Keratinocyte (primary cell): ENCODE results near the gene STATH. TPM values are rescaled to one million over a fixed set of nuclear protein-coding genes. Genes with fewer than 3 reads are reported as not detected.

Experiments used
- DNase-seq: peaks from one replicate; pipeline ENCODE4 v3.0.0-alpha.2; 2011; ENCODE audit warnings: low read depth, missing footprints, low spot score
- FAIRE-seq: peaks from 2 replicates; lab custom pipeline; 2011; peaks lifted over from hg19 to GRCh38; lab: Jason Lieb, UNC
- H2AFZ ChIP-seq: 2 replicates; pipeline ENCODE4 v1.6.0; 2012; ENCODE audit warnings: low read length, control low read depth, inconsistent platforms; ENCODE audit not compliant: control insufficient read depth
- H3K27ac ChIP-seq: 2 replicates; pipeline ENCODE4 v1.5.1; 2011; ENCODE audit warnings: low read length; ENCODE audit not compliant: control insufficient read depth, insufficient read depth
- H3K27me3 ChIP-seq: 3 replicates; pipeline ENCODE4 v1.6.0; 2011; ENCODE audit warnings: low read length; ENCODE audit not compliant: control insufficient read depth, insufficient read depth; ENCODE audit errors: extremely low read depth
- H3K36me3 ChIP-seq, 2 experiments: 2 replicates in 1 of 2; 3 replicates in 1 of 2; pipeline ENCODE4 v1.5.1; 2011; ENCODE audit warnings: low read length in 2 of 2, mild to moderate bottlenecking in 1 of 2; ENCODE audit not compliant: control insufficient read depth in 2 of 2, insufficient read depth in 2 of 2; ENCODE audit errors: extremely low read depth in 1 of 2
- H3K4me1 ChIP-seq: 3 replicates; pipeline ENCODE4 v1.5.1; 2011; ENCODE audit warnings: low read length; ENCODE audit not compliant: control insufficient read depth, insufficient read depth; ENCODE audit errors: extremely low read depth
- H3K4me2 ChIP-seq: 3 replicates; pipeline ENCODE4 v1.6.0; 2011; ENCODE audit warnings: low read depth, low read length; ENCODE audit not compliant: control insufficient read depth, insufficient read depth; ENCODE audit errors: extremely low read depth
- H3K4me3 ChIP-seq, 3 experiments: fragments of 200-600 bp in 1 of 3; sonication (generic) in 1 of 3; 2 replicates in 2 of 3; 3 replicates in 1 of 3; pipeline ENCODE4 v1.5.1; 2011 to 2016; ENCODE audit warnings: low read length in 3 of 3, mild to moderate bottlenecking in 3 of 3, control low read depth in 2 of 3, inconsistent platforms in 1 of 3, low read depth in 1 of 3, mixed read lengths in 1 of 3, mixed run types in 1 of 3, moderate library complexity in 1 of 3; ENCODE audit not compliant: control insufficient read depth in 2 of 3, insufficient read depth in 2 of 3; ENCODE audit errors: extremely low read depth in 1 of 3
- H3K79me2 ChIP-seq: 2 replicates; pipeline ENCODE4 v1.6.0; 2012; ENCODE audit warnings: low read length; ENCODE audit not compliant: control insufficient read depth, insufficient read depth
- H3K9ac ChIP-seq: 3 replicates; pipeline ENCODE4 v1.6.0; 2011; ENCODE audit warnings: low read length; ENCODE audit not compliant: control insufficient read depth, insufficient read depth; ENCODE audit errors: extremely low read depth
- H3K9me1 ChIP-seq: 3 replicates; pipeline ENCODE4 v1.6.0; 2011; ENCODE audit warnings: low read length; ENCODE audit not compliant: control insufficient read depth, insufficient read depth; ENCODE audit errors: extremely low read depth
- H3K9me3 ChIP-seq: 2 replicates; pipeline ENCODE4 v1.5.1; 2012; ENCODE audit warnings: low read depth, low read length; ENCODE audit not compliant: control insufficient read depth
- H4K20me1 ChIP-seq: 3 replicates; pipeline ENCODE4 v1.6.0; 2011; ENCODE audit warnings: low read length; ENCODE audit not compliant: control insufficient read depth, insufficient read depth; ENCODE audit errors: extremely low read depth
- EZH2 ChIP-seq: IDR thresholded peaks from one replicate; pipeline ENCODE4 v1.6.1; 2012; ENCODE audit warnings: inconsistent platforms, mild to moderate bottlenecking, low read length, moderate library complexity
- dilution Hi-C: fragments of 300-500 bp; cut with MboI; formaldehyde crosslinking; loops from one replicate; pipeline ENCODE4 v1.7.0; 2020; ENCODE audit warnings: low sequenced_read_pairs; ENCODE audit not compliant: extremely low pct_ligation_motif_present
- polyA plus RNA-seq, 5 experiments: library from polyadenylated mRNA; depleted of rRNA in 3 of 5; stranded (reverse) in 3 of 5; stranded (forward) in 1 of 5; unstranded in 1 of 5; fragments of >200 nt; gene quantifications; 1 replicate in 1 of 5; 2 replicates in 3 of 5; 3 replicates in 1 of 5; pipeline versions ENCODE4 v1.2.1 to v1.2.3, GENCODE V29; 2011 to 2012; ENCODE audit warnings: missing spikeins in 2 of 5, low read depth in 1 of 5, low replicate concordance in 1 of 5
- TF ChIP-seq, protein P1 (sequence below), 3 experiments: IDR thresholded peaks in 1 of 3; conservative IDR thresholded peaks in 1 of 3; optimal IDR thresholded peaks in 1 of 3; 2 replicates in 2 of 3; 3 replicates in 1 of 3; pipeline versions ENCODE3 to v1.5.1; 2011; ENCODE audit warnings: low read length in 3 of 3, mild to moderate bottlenecking in 3 of 3, moderate library complexity in 2 of 3, control low read depth in 1 of 3, inconsistent platforms in 1 of 3; ENCODE audit not compliant: insufficient read depth in 2 of 3; ENCODE audit errors: extremely low read depth in 1 of 3

The STATH gene
- polyA plus RNA-seq, 1 donor (not counting 4 experiments of a cell fraction or from before 2014, with no cell fraction given), result not detected

GRCh38 chr4:70000711-70001110 is 4.9 kb downstream of the STATH start:
- Histone ChIP-seq H3K4me2 (no peak overlapping the region), H3K9me1 (no peaks in the 10 kb centered on the region), H3K9me3 (no peaks in the 10 kb centered on the region), H3K27ac (no peak overlapping the region), H3K79me2 (no peaks in the 10 kb centered on the region), H4K20me1 (no peaks in the 10 kb centered on the region), H3K9ac (no peak overlapping the region), H3K4me3 (no peak overlapping the region), H3K4me1 (no peaks in the 10 kb centered on the region), H3K27me3 (no peaks in the 10 kb centered on the region), H3K36me3 (no peaks in the 10 kb centered on the region), H2AFZ (no peak overlapping the region)
- TF ChIP-seq, protein P1, sequence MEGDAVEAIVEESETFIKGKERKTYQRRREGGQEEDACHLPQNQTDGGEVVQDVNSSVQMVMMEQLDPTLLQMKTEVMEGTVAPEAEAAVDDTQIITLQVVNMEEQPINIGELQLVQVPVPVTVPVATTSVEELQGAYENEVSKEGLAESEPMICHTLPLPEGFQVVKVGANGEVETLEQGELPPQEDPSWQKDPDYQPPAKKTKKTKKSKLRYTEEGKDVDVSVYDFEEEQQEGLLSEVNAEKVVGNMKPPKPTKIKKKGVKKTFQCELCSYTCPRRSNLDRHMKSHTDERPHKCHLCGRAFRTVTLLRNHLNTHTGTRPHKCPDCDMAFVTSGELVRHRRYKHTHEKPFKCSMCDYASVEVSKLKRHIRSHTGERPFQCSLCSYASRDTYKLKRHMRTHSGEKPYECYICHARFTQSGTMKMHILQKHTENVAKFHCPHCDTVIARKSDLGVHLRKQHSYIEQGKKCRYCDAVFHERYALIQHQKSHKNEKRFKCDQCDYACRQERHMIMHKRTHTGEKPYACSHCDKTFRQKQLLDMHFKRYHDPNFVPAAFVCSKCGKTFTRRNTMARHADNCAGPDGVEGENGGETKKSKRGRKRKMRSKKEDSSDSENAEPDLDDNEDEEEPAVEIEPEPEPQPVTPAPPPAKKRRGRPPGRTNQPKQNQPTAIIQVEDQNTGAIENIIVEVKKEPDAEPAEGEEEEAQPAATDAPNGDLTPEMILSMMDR (optimal IDR thresholded peaks at IDR 0.05 in 1 of 3, IDR thresholded peaks at IDR 0.05 in 1 of 3, conservative IDR thresholded peaks at IDR 0.05 in 1 of 3; ENCODE audit: extremely low read depth in 1 of 3, insufficient read depth in 2 of 3, low read length in 3 of 3), result no peak
- no peak for TF ChIP-seq EZH2
- no peak for FAIRE-seq
- no peak for DNase-seq
- dilution Hi-C loops, result no loop called here

GRCh38 chr4:70002507-70002906 is 6.7 kb downstream of the STATH start:
- no peak for TF ChIP-seq EZH2
- TF ChIP-seq, protein P1 (optimal IDR thresholded peaks at IDR 0.05 in 1 of 3, IDR thresholded peaks at IDR 0.05 in 1 of 3, conservative IDR thresholded peaks at IDR 0.05 in 1 of 3; ENCODE audit: extremely low read depth in 1 of 3, insufficient read depth in 2 of 3, low read length in 3 of 3), result no peak
- dilution Hi-C loops, result no loop called here
- no peaks in the 10 kb centered on the region for H4K20me1 ChIP-seq
- H3K27me3 ChIP-seq, result no peaks in the 10 kb centered on the region
- H2AFZ ChIP-seq, result no peak overlapping the region
- H3K27ac ChIP-seq, result no peak overlapping the region
- no peaks in the 10 kb centered on the region for H3K4me1 ChIP-seq
- no peaks in the 10 kb centered on the region for H3K9me1 ChIP-seq
- H3K79me2 ChIP-seq, result no peaks in the 10 kb centered on the region
- H3K9ac ChIP-seq, result no peak overlapping the region
- H3K4me2 ChIP-seq, result no peak overlapping the region
- no peak for FAIRE-seq
- no peak overlapping the region for H3K4me3 ChIP-seq
- DNase-seq, result no peak
- no peaks in the 10 kb centered on the region for H3K9me3 ChIP-seq
- no peaks in the 10 kb centered on the region for H3K36me3 ChIP-seq
